Osteoblast (primary cell): ENCODE results near the gene NFIC. TPM values are rescaled to one million over a fixed set of nuclear protein-coding genes. Genes with fewer than 3 reads are reported as not detected.

Experiments
- DNase-seq: peaks from one replicate; pipeline ENCODE4 v3.0.0; 2011; ENCODE audit warnings: low spot score, mixed read lengths; ENCODE audit not compliant: insufficient read length; ENCODE audit errors: missing footprints
- H2AFZ ChIP-seq: 2 replicates; pipeline ENCODE4 v1.6.0; 2011; ENCODE audit warnings: mild to moderate bottlenecking, low read length
- H3K27ac ChIP-seq: 2 replicates; pipeline ENCODE4 v1.5.1; 2011; ENCODE audit warnings: mild to moderate bottlenecking, low read depth, low read length, moderate library complexity
- H3K27me3 ChIP-seq: 2 replicates; pipeline ENCODE4 v1.6.0; 2012; ENCODE audit warnings: mild to moderate bottlenecking, control low read depth, inconsistent platforms, low read length, moderate library complexity; ENCODE audit not compliant: insufficient read depth
- H3K36me3 ChIP-seq: 2 replicates; pipeline ENCODE4 v1.5.1; 2011; ENCODE audit warnings: mild to moderate bottlenecking, low read length, control low read depth, moderate library complexity; ENCODE audit not compliant: insufficient read depth
- H3K4me1 ChIP-seq: 2 replicates; pipeline ENCODE4 v1.5.1; 2011; ENCODE audit warnings: mild to moderate bottlenecking, low read length, control low read depth, moderate library complexity; ENCODE audit not compliant: insufficient read depth
- H3K4me2 ChIP-seq: 2 replicates; pipeline ENCODE4 v1.6.0; 2011; ENCODE audit warnings: mild to moderate bottlenecking, low read length; ENCODE audit not compliant: insufficient read depth
- H3K4me3 ChIP-seq: fragments of 200-600 bp; sonication (generic); 3 replicates; pipeline ENCODE4 v1.5.1; 2012; ENCODE audit warnings: mild to moderate bottlenecking, low read length, inconsistent platforms; ENCODE audit not compliant: insufficient read depth
- H3K79me2 ChIP-seq: 2 replicates; pipeline ENCODE4 v1.6.0; 2012; ENCODE audit warnings: mild to moderate bottlenecking, low read length, control low read depth, inconsistent platforms; ENCODE audit not compliant: insufficient read depth
- H3K9me3 ChIP-seq: 2 replicates; pipeline ENCODE4 v1.5.1; 2011; ENCODE audit warnings: low read depth, low read length, control low read depth
- H4K20me1 ChIP-seq: 2 replicates; pipeline ENCODE4 v1.6.0; 2012; ENCODE audit warnings: mild to moderate bottlenecking, low read length, control low read depth; ENCODE audit not compliant: insufficient read depth
- CTCF ChIP-seq: IDR thresholded peaks from 2 replicates; pipeline ENCODE4 v1.5.1; 2011; ENCODE audit warnings: mild to moderate bottlenecking, low read depth, low read length, moderate library complexity; ENCODE audit errors: extremely low read depth
- total RNA-seq: library from RNA; depleted of rRNA; stranded (reverse); fragments of >200 nt; gene quantifications from 2 replicates; pipeline ENCODE4 v1.2.3, GENCODE V29; 2012

The NFIC gene
- total RNA-seq, 1 donor = 61.2 TPM

GRCh38 chr19:3496392-3497273 lies 130.2 kb downstream of the NFIC start:
- H3K79me2 ChIP-seq = peaks cover 36% of the 10 kb centered on the region
- no peak overlapping the region for H2AFZ ChIP-seq
- H3K4me1 ChIP-seq = peaks cover 10% of the 10 kb centered on the region
- H3K4me2 ChIP-seq = no peak overlapping the region
- H3K36me3 ChIP-seq = peaks cover 30% of the 10 kb centered on the region
- no peak for TF ChIP-seq CTCF
- no peak overlapping the region for H3K27ac ChIP-seq
- H4K20me1 ChIP-seq = peaks cover 7% of the 10 kb centered on the region
- peak; percentile 56 for DNase-seq
- H3K27me3 ChIP-seq = no peaks in the 10 kb centered on the region
- no peaks in the 10 kb centered on the region for H3K9me3 ChIP-seq
- no peak overlapping the region for H3K4me3 ChIP-seq

- no peak overlapping the region for H2AFZ ChIP-seq
- H3K4me1 ChIP-seq = peaks cover 10% of the 10 kb centered on the region
- no peaks in the 10 kb centered on the region for H3K27me3 ChIP-seq
- no peak overlapping the region for H3K4me2 ChIP-seq
- H3K27ac ChIP-seq = no peak overlapping the region
- peaks cover 36% of the 10 kb centered on the region for H3K79me2 ChIP-seq
- DNase-seq = no peak
- H3K4me3 ChIP-seq = no peak overlapping the region
- TF ChIP-seq CTCF = no peak
- H4K20me1 ChIP-seq = peaks cover 7% of the 10 kb centered on the region
- peaks cover 30% of the 10 kb centered on the region for H3K36me3 ChIP-seq
- no peaks in the 10 kb centered on the region for H3K9me3 ChIP-seq
Observed at GRCh38 chr19:3497757-3498520, 131.6 kb downstream of the NFIC start.

- peaks cover 22% of the 10 kb centered on the region for H3K36me3 ChIP-seq
- H3K4me3 ChIP-seq = peak overlapping the region; percentile 94
- peaks cover 10% of the 10 kb centered on the region for H3K4me1 ChIP-seq
- peak overlapping the region; percentile 92 for H2AFZ ChIP-seq
- peaks cover 7% of the 10 kb centered on the region for H4K20me1 ChIP-seq
- DNase-seq = peak; percentile 86
- no peaks in the 10 kb centered on the region for H3K9me3 ChIP-seq
- peak overlapping the region; percentile 88 for H3K4me2 ChIP-seq
- H3K27ac ChIP-seq = peak overlapping the region; percentile 93
- no peak for TF ChIP-seq CTCF
- H3K27me3 ChIP-seq = no peaks in the 10 kb centered on the region
- H3K79me2 ChIP-seq = peaks cover 36% of the 10 kb centered on the region
Observed at GRCh38 chr19:3499738-3500428, 133.5 kb downstream of the NFIC start.
